Parathyroid adenoma (tissue), 2 donors: ENCODE measurements around the gene SRRD.

Source experiments
- H2AFZ ChIP-seq: fragments of 300-600 bp; sonication (generic); one replicate; pipeline ENCODE4 v1.7.0; 2017; ENCODE audit warnings: antibody characterized with exemption, mild to moderate bottlenecking
- H3K27ac ChIP-seq: fragments of 300-600 bp; sonication (generic); one replicate; pipeline ENCODE4 v1.7.0; 2017
- H3K27me3 ChIP-seq: fragments of 300-600 bp; sonication (generic); one replicate; pipeline ENCODE4 v1.7.0; 2017; ENCODE audit warnings: low read length; ENCODE audit not compliant: control insufficient read depth, insufficient read depth
- H3K36me3 ChIP-seq: fragments of 300-600 bp; sonication (generic); one replicate; pipeline ENCODE4 v1.7.0; 2017; ENCODE audit warnings: low read length; ENCODE audit not compliant: control insufficient read depth, insufficient read depth
- H3K4me1 ChIP-seq: fragments of 300-600 bp; sonication (generic); one replicate; pipeline ENCODE4 v1.7.0; 2017; ENCODE audit warnings: control low read depth
- H3K4me2 ChIP-seq: fragments of 300-600 bp; sonication (generic); one replicate; pipeline ENCODE4 v1.7.0; 2017; ENCODE audit warnings: low read length
- H3K4me3 ChIP-seq: fragments of 300-600 bp; sonication (generic); one replicate; pipeline ENCODE4 v1.7.0; 2017; ENCODE audit warnings: low read depth, low read length
- H3K79me2 ChIP-seq: fragments of 300-600 bp; sonication (generic); one replicate; pipeline ENCODE4 v1.7.0; 2017; ENCODE audit warnings: control low read depth
- H3K9ac ChIP-seq: fragments of 300-600 bp; sonication (generic); one replicate; pipeline ENCODE4 v1.7.0; 2017; ENCODE audit warnings: mild to moderate bottlenecking
- H3K9me3 ChIP-seq: fragments of 300-600 bp; sonication (generic); one replicate; pipeline ENCODE4 v1.7.0; 2017; ENCODE audit warnings: low read length; ENCODE audit not compliant: control insufficient read depth
- CTCF ChIP-seq: fragments of 300-600 bp; sonication (generic); IDR thresholded peaks from one replicate; pipeline ENCODE4 v1.7.0; 2017; ENCODE audit warnings: antibody characterized with exemption, mild to moderate bottlenecking
- donor health status: primary hyperparathyroidism.

Gene SRRD

GRCh38 chr22:26502688-26503561 lies 19.2 kb downstream of the SRRD start:
- no peaks in the 10 kb centered on the region for H3K36me3 ChIP-seq
- H3K27ac ChIP-seq: no peak overlapping the region
- H3K4me3 ChIP-seq: no peak overlapping the region

GRCh38 chr22:26503758-26504157 lies 20.1 kb downstream of the SRRD start:
- no peaks in the 10 kb centered on the region for H3K36me3 ChIP-seq
- no peak overlapping the region for H3K4me3 ChIP-seq
- H3K27ac ChIP-seq: no peak overlapping the region
- H3K9me3 ChIP-seq: no peaks in the 10 kb centered on the region
- H3K4me1 ChIP-seq: no peaks in the 10 kb centered on the region
- no peaks in the 10 kb centered on the region for H3K27me3 ChIP-seq
- H3K9ac ChIP-seq: no peak overlapping the region
- no peaks in the 10 kb centered on the region for H3K79me2 ChIP-seq
- H2AFZ ChIP-seq: no peak overlapping the region
- no peak overlapping the region for H3K4me2 ChIP-seq
- TF ChIP-seq CTCF: no peak

More at GRCh38 chr22:26502688-26503561, 19.2 kb downstream of the SRRD start:
- no peak overlapping the region for H3K4me2 ChIP-seq
- H3K9ac ChIP-seq: no peak overlapping the region
- TF ChIP-seq CTCF: peak; percentile 9
- no peaks in the 10 kb centered on the region for H3K9me3 ChIP-seq
- H2AFZ ChIP-seq: no peak overlapping the region
- no peaks in the 10 kb centered on the region for H3K4me1 ChIP-seq
- H3K79me2 ChIP-seq: no peaks in the 10 kb centered on the region
- no peaks in the 10 kb centered on the region for H3K27me3 ChIP-seq

- Histone ChIP-seq H3K4me1 (peaks cover 2% of the 10 kb centered on the region), H3K27me3 (no peaks in the 10 kb centered on the region), H3K36me3 (no peaks in the 10 kb centered on the region)
These were observed 24.5 kb downstream of the SRRD start for GRCh38 chr22:26508148-26508547.

GRCh38 chr22:26512149-26512793 lies 28.6 kb downstream of the SRRD start, which contains the start of gene TFIP11:
TSS of gene TFIP11 (minus strand) at chr22:26512473. CDS start at chr22:26510272, 2,201 bp downstream.
- peaks cover 2% of the 10 kb centered on the region for H3K4me1 ChIP-seq
- H3K27ac ChIP-seq: peak within 1 kb of the TSS; percentile 74
- peak within 1 kb of the TSS; percentile 99 for H3K4me2 ChIP-seq
- no peak for TF ChIP-seq CTCF
- no peaks in the 10 kb centered on the region for H3K27me3 ChIP-seq
- no peaks in the 10 kb centered on the region for H3K36me3 ChIP-seq
- peak within 1 kb of the TSS; percentile 88 for H2AFZ ChIP-seq
- H3K79me2 ChIP-seq: peaks cover 3% of the 10 kb centered on the region
- H3K9me3 ChIP-seq: no peaks in the 10 kb centered on the region
- peak within 1 kb of the TSS; percentile 34 for H3K9ac ChIP-seq
- peak within 1 kb of the TSS; percentile 92 for H3K4me3 ChIP-seq

More at GRCh38 chr22:26508148-26508547, 24.5 kb downstream of the SRRD start:
- no peak overlapping the region for H3K27ac ChIP-seq
- TF ChIP-seq CTCF: no peak
- peaks cover 3% of the 10 kb centered on the region for H3K79me2 ChIP-seq
- H3K9me3 ChIP-seq: no peaks in the 10 kb centered on the region
- no peak overlapping the region for H2AFZ ChIP-seq
- H3K4me3 ChIP-seq: no peak overlapping the region
- H3K4me2 ChIP-seq: no peak overlapping the region
- H3K9ac ChIP-seq: no peak overlapping the region
